K562 (cell line): ENCODE results near the gene BNIPL. TPM values are rescaled to one million over a fixed set of nuclear protein-coding genes. Genes with fewer than 3 reads are reported as not detected.

Experiments used
- CBX2 ChIP-seq: fragments of 200-600 bp; sonication (generic); IDR thresholded peaks from one replicate; pipeline ENCODE4 v1.6.1; 2012; ENCODE audit warnings: mild to moderate bottlenecking, low read length, inconsistent platforms; ENCODE audit not compliant: insufficient read depth, poor library complexity, severe bottlenecking
- ERF ChIP-seq: fragments of 450-650 bp; formaldehyde crosslinking; IDR thresholded peaks from 2 replicates; pipeline ENCODE4 v1.4.0; 2020; ENCODE audit warnings: mild to moderate bottlenecking, mixed read lengths
- POU5F1 ChIP-seq: fragments of 150-350 bp; IDR thresholded peaks from 2 replicates; pipeline ENCODE4 v1.6.1; 2014; ENCODE audit warnings: borderline replicate concordance, low read length, low read depth, mild to moderate bottlenecking; ENCODE audit not compliant: partially characterized antibody
- XRCC4 ChIP-seq: IDR thresholded peaks from one replicate; pipeline ENCODE4 v1.6.1; 2011; ENCODE audit not compliant: insufficient read depth, insufficient read length; ENCODE audit errors: extremely low read depth
- ZNF12 ChIP-seq: sonication (generic); formaldehyde crosslinking; IDR thresholded peaks from 2 replicates; pipeline ENCODE4 v1.4.0; 2020; ENCODE audit warnings: mild to moderate bottlenecking, missing genetic modification reagents
- polyA plus RNA-seq, 8 experiments: library from polyadenylated mRNA; depleted of rRNA in 4 of 8; stranded (reverse) in 5 of 8; unstranded in 3 of 8; fragments of >200 nt; fragmentation: Nextera tagmentation in 2 of 8; fragmentation: Illumina TruSeq in 1 of 8; extraction: Ambion mirVana in 2 of 8; extraction: Trizol in 1 of 8; gene quantifications; 2 replicates each; pipeline versions ENCODE4 v1.2.1 to v1.2.3, GENCODE V29; 2011 to 2014; ENCODE audit warnings: inconsistent platforms in 1 of 8, missing spikeins in 1 of 8
- total RNA-seq, 7 experiments: library from RNA; depleted of rRNA in 6 of 7; stranded (reverse); fragments of >200 nt in 6 of 7; fragmentation: Illumina TruSeq in 2 of 7; extraction: Trizol in 2 of 7; gene quantifications; 2 replicates each; pipeline versions ENCODE4 v1.2.1 to v1.2.3, GENCODE V29; 2011 to 2021; ENCODE audit warnings: low replicate concordance in 1 of 7
- TF ChIP-seq, protein P1 (sequence below): fragments of 250-450 bp; sonication (Bioruptor Pico); IDR thresholded peaks from 2 replicates; pipeline ENCODE4 v1.4.0; 2020; ENCODE audit warnings: borderline replicate concordance
- TF ChIP-seq, protein P2 (sequence below): sonication (generic); formaldehyde crosslinking; IDR thresholded peaks from 2 replicates; pipeline ENCODE4 v1.8.0; 2022; ENCODE audit warnings: missing genetic modification reagents, mild to moderate bottlenecking, moderate library complexity, borderline replicate concordance
- TF ChIP-seq, protein P3 (sequence below), 2 experiments: fragments of 450-650 bp in 1 of 2; sonication (generic) in 1 of 2; formaldehyde crosslinking in 1 of 2; IDR thresholded peaks; 2 replicates each; pipeline versions ENCODE4 v1.7.1 to v1.9.0; 2016 to 2022; ENCODE audit warnings: inconsistent platforms in 1 of 2, mild to moderate bottlenecking in 1 of 2, missing genetic modification reagents in 1 of 2
- TF ChIP-seq, protein P4 (sequence below), 2 experiments: IDR thresholded peaks; 2 replicates each; pipeline ENCODE4 v1.6.1; 2012; ENCODE audit warnings: improper control_type of control experiment in 2 of 2, low read depth in 2 of 2, low read length in 2 of 2, borderline replicate concordance in 1 of 2

BNIPL gene
- total and polyA plus RNA-seq, 9 of the 15 experiments (the other 6 are each of a cell fraction or from before 2014, with no cell fraction given): 0.08 to 1.4 (median 0.68) TPM

DNA sequence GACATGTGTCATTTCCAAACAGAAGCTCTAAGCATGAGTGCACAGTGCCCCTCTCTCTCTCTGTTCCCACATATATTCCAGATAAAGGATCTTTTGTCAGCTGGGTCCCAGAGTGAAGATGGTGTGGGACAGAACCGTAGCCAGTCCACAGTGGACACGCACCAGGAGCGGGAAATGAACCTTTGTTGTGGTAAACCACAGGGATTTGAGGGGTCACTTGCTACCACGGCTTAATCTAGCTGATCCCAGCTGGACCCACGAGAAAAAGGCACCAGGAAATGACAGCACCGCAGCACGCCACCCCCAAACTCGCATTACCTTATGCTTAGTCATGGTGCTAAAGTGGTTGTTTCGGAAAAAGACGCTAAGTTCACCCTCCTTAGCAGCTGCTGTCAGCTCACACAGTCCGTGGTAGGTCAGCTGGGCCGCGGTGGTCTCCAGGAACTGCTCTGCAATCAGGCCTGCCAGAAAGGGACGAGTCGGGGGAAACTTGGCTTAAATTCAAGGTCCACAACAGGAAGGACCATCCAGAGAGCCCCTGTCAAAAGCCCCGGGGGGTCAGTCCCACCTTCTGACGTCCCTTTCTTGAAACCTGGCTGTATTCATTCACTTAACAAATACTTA is 37.2 kb upstream of the BNIPL start (continued):
- TF ChIP-seq, protein P1, sequence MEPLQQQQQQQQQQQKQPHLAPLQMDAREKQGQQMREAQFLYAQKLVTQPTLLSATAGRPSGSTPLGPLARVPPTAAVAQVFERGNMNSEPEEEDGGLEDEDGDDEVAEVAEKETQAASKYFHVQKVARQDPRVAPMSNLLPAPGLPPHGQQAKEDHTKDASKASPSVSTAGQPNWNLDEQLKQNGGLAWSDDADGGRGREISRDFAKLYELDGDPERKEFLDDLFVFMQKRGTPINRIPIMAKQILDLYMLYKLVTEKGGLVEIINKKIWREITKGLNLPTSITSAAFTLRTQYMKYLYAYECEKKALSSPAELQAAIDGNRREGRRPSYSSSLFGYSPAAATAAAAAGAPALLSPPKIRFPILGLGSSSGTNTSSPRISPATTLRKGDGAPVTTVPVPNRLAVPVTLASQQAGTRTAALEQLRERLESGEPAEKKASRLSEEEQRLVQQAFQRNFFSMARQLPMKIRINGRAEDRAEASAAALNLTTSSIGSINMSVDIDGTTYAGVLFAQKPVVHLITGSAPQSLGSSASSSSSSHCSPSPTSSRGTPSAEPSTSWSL: no peak
- TF ChIP-seq, protein P2, sequence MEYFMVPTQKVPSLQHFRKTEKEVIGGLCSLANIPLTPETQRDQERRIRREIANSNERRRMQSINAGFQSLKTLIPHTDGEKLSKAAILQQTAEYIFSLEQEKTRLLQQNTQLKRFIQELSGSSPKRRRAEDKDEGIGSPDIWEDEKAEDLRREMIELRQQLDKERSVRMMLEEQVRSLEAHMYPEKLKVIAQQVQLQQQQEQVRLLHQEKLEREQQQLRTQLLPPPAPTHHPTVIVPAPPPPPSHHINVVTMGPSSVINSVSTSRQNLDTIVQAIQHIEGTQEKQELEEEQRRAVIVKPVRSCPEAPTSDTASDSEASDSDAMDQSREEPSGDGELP: peak; percentile 98
- no peak for TF ChIP-seq ERF (CRISPR knock-in tag)
- TF ChIP-seq, protein P3, sequence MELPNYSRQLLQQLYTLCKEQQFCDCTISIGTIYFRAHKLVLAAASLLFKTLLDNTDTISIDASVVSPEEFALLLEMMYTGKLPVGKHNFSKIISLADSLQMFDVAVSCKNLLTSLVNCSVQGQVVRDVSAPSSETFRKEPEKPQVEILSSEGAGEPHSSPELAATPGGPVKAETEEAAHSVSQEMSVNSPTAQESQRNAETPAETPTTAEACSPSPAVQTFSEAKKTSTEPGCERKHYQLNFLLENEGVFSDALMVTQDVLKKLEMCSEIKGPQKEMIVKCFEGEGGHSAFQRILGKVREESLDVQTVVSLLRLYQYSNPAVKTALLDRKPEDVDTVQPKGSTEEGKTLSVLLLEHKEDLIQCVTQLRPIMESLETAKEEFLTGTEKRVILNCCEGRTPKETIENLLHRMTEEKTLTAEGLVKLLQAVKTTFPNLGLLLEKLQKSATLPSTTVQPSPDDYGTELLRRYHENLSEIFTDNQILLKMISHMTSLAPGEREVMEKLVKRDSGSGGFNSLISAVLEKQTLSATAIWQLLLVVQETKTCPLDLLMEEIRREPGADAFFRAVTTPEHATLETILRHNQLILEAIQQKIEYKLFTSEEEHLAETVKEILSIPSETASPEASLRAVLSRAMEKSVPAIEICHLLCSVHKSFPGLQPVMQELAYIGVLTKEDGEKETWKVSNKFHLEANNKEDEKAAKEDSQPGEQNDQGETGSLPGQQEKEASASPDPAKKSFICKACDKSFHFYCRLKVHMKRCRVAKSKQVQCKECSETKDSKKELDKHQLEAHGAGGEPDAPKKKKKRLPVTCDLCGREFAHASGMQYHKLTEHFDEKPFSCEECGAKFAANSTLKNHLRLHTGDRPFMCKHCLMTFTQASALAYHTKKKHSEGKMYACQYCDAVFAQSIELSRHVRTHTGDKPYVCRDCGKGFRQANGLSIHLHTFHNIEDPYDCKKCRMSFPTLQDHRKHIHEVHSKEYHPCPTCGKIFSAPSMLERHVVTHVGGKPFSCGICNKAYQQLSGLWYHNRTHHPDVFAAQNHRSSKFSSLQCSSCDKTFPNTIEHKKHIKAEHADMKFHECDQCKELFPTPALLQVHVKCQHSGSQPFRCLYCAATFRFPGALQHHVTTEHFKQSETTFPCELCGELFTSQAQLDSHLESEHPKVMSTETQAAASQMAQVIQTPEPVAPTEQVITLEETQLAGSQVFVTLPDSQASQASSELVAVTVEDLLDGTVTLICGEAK (IDR thresholded peaks at IDR 0.05): no peak
- TF ChIP-seq, protein P3 (CRISPR knock-in tag; IDR thresholded peaks at IDR 0.05): no peak
- TF ChIP-seq, protein P4, sequence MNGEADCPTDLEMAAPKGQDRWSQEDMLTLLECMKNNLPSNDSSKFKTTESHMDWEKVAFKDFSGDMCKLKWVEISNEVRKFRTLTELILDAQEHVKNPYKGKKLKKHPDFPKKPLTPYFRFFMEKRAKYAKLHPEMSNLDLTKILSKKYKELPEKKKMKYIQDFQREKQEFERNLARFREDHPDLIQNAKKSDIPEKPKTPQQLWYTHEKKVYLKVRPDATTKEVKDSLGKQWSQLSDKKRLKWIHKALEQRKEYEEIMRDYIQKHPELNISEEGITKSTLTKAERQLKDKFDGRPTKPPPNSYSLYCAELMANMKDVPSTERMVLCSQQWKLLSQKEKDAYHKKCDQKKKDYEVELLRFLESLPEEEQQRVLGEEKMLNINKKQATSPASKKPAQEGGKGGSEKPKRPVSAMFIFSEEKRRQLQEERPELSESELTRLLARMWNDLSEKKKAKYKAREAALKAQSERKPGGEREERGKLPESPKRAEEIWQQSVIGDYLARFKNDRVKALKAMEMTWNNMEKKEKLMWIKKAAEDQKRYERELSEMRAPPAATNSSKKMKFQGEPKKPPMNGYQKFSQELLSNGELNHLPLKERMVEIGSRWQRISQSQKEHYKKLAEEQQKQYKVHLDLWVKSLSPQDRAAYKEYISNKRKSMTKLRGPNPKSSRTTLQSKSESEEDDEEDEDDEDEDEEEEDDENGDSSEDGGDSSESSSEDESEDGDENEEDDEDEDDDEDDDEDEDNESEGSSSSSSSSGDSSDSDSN (IDR thresholded peaks at IDR 0.05; ENCODE audit: borderline replicate concordance in 1 of 2, low read depth in 2 of 2, low read length in 2 of 2): no peak
- TF ChIP-seq CBX2: no peak
- no peak for TF ChIP-seq ZNF12 (CRISPR knock-in tag)
- no peak for TF ChIP-seq POU5F1
- no peak for TF ChIP-seq XRCC4
